Left lung (tissue), 10 donors: ENCODE results near the gene IL10RA. TPM values are rescaled to one million over a fixed set of nuclear protein-coding genes. Genes with fewer than 3 reads are reported as not detected.

Experiments
- ATAC-seq: fragments of 200-7000 bp; cut with Tn5 transposase; one replicate; pipeline ENCODE4 v1.9.1; 2020; ENCODE audit warnings: moderate library complexity
- DNase-seq, 4 donors: peaks; one replicate each; pipeline ENCODE4 v3.0.0-alpha.2; 2013 to 2020
- H3K27ac ChIP-seq, 2 donors: fragments of 200-600 bp; sonication (generic) in 1 of 2; one replicate each; pipeline versions ENCODE4 v1.5.0 to v1.8.0; 2020 to 2021
- H3K27me3 ChIP-seq, 2 donors: fragments of 200-600 bp; sonication (generic) in 1 of 2; one replicate each; pipeline versions ENCODE4 v1.5.0 to v1.8.0; 2020 to 2021
- H3K36me3 ChIP-seq, 2 donors: fragments of 200-600 bp; sonication (generic) in 1 of 2; one replicate each; pipeline versions ENCODE4 v1.5.0 to v1.8.0; 2020 to 2021
- H3K4me1 ChIP-seq, 2 donors: fragments of 200-600 bp; one replicate each; pipeline ENCODE4 v1.8.0; 2021
- H3K4me3 ChIP-seq, 2 donors: fragments of 200-600 bp; sonication (generic) in 1 of 2; one replicate each; pipeline versions ENCODE4 v1.5.0 to v1.8.0; 2020 to 2021; ENCODE audit warnings: mild to moderate bottlenecking in 1 of 2
- H3K9me3 ChIP-seq, 2 donors: fragments of 200-600 bp; sonication (generic) in 1 of 2; one replicate each; pipeline versions ENCODE4 v1.5.0 to v1.8.0; 2020 to 2021
- CTCF ChIP-seq, 2 donors: fragments of 200-600 bp; sonication (generic) in 1 of 2; IDR thresholded peaks; one replicate each; pipeline versions ENCODE4 v1.5.0 to v1.8.0; 2021; ENCODE audit warnings: antibody characterized with exemption in 2 of 2
- intact Hi-C, 2 donors: fragments of 100-400 bp; cut with DNase I; formaldehyde crosslinking; loops; one replicate each; pipeline versions ENCODE4 v1.11.2 to v1.14.2; 2022
- polyA plus RNA-seq, 6 donors: library from polyadenylated mRNA; unstranded; fragments of 120-200 nt; gene quantifications; one replicate each; pipeline ENCODE4 v1.2.1, GENCODE V29; 2013; ENCODE audit not compliant: insufficient read length in 6 of 6
- total RNA-seq, 2 donors: library from RNA; stranded (reverse); fragmentation: NEBNext Ultra II Directional; extraction: Animal tissue kit (Norgen Biotek cat#: 25700); gene quantifications; one replicate each; pipeline ENCODE4 v1.2.1, GENCODE V29; 2021
- donor health status: DM: no; HTN: yes; CAD: no.
- donor health status: DM: no; HTN: no; CAD: no.

Gene IL10RA
- total and polyA plus RNA-seq, 8 donors = 4.0 to 56.8 (median 6.0) TPM

DNA sequence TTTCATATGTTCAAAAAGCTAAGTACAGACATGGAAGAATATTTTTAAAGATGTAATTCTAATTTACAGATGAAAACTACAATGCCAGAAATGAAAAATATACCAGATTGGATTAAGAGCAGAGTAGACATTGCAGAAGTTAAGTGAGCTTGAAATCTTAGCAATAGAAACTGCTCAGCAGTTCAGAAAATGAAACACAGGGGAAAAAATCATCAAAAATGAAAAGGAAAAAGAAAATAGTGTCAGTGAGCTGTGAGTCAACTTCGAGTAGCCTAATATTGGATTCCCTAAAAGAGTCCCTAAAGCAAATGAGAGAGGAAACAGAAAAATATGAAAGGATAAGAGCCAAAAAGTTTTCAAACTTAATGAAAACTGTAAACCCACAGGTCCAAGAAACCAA is 25.8 kb upstream of the IL10RA start:
- Histone ChIP-seq H3K9me3 (no peaks in the 10 kb centered on the region), H3K36me3 (no peaks in the 10 kb centered on the region), H3K4me3 (no peak overlapping the region), H3K27ac (peak overlapping the region in 1 of 2 donors; percentile 70), H3K4me1 (peaks cover 0 to 5% of the 10 kb centered on the region in 2 donors), H3K27me3 (no peaks in the 10 kb centered on the region)
- intact Hi-C loops = no loop called here
- ATAC-seq = no peak
- TF ChIP-seq CTCF (IDR thresholded peaks at IDR 0.05) = no peak
- no peak for DNase-seq

DNA sequence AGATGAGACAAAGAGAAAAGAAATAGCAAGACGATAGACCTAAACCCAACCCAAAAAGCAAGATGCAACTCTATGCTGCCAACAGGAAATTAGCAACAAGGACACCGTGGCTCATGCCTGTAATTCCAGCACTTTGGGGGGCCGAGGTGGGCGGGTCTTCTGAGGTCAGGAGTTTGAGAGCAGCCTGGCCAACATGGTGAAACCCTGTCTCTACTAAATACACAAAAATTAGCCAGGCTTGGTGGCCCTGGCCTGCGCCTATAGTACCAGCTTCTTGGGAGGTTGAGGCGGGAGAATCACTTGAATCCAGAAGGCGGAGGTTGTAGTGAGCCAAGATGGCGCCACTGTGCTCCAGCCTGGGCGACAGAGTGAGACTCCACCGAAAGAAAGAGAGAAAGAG is 24.3 kb upstream of the IL10RA start:
- ATAC-seq = no peak
- no peaks in the 10 kb centered on the region for H3K36me3 ChIP-seq
- no peak for TF ChIP-seq CTCF (IDR thresholded peaks at IDR 0.05)
- DNase-seq = no peak
- no peak overlapping the region for H3K4me3 ChIP-seq
- H3K9me3 ChIP-seq = no peaks in the 10 kb centered on the region
- H3K4me1 ChIP-seq = peaks cover 0 to 5% of the 10 kb centered on the region in 2 donors
- no peak overlapping the region for H3K27ac ChIP-seq
- intact Hi-C loops = no loop called here
- no peaks in the 10 kb centered on the region for H3K27me3 ChIP-seq

- no peak overlapping the region for H3K4me3 ChIP-seq
- DNase-seq = no peak
- no peaks in the 10 kb centered on the region for H3K27me3 ChIP-seq
- H3K9me3 ChIP-seq = no peaks in the 10 kb centered on the region
- TF ChIP-seq CTCF (IDR thresholded peaks at IDR 0.05) = no peak
- peaks cover 0 to 5% of the 10 kb centered on the region in 2 donors for H3K4me1 ChIP-seq
- no peak overlapping the region for H3K27ac ChIP-seq
- ATAC-seq = no peak
- intact Hi-C loops = no loop called here
- no peaks in the 10 kb centered on the region for H3K36me3 ChIP-seq
Observed at GRCh38 chr11:117962826-117963225, 23.4 kb upstream of the IL10RA start.

- DNase-seq (no peak), ATAC-seq (peak; percentile 83)
- Histone ChIP-seq H3K4me1 (peaks cover 0 to 22% of the 10 kb centered on the region in 2 donors), H3K27ac (no peak overlapping the region), H3K4me3 (no peak overlapping the region), H3K36me3 (no peaks in the 10 kb centered on the region), H3K27me3 (no peaks in the 10 kb centered on the region), H3K9me3 (no peaks in the 10 kb centered on the region)
- TF ChIP-seq CTCF (IDR thresholded peaks at IDR 0.05) = no peak
- intact Hi-C loops = no loop called here
Observed at GRCh38 chr11:117966908-117967307, 19.3 kb upstream of the IL10RA start.

DNA sequence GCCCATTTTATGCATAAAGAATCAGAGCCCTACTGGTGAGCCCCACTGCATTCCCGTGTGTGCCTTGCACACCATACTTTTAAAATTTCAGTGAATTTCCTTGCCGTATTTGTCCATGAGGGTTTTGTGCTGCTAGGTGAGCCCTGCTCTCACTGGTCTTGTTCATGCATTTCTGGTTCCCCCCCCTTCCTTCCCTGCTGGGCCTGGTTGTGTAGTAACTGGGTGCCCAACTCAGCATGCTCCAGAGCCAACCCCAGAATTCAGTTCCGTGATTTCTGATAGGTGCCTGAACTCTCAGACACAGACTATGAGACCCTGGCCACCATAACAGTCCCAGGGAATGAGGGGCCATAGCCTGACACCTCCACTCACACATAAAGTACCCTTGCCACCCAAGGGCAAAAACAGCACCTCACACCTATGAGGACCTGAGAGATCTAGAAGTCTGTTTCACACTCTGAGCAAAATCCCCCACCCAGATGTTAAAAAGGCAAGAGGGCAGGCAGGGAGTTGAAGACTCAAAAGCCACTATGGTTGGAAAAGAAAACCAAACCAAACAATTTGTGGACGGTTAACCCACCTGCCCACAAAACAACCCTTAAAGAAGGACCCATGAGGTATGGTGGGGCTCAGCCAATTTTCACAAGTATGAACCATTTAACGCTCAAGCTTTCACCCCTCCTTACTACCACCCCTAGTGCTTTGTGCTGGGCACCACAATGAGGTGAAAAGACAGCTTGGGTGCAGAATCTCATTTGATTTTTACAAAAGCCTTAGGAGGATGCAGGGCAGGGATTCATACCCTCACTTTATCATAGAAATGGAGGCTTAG is 16.8 kb upstream of the IL10RA start:
- Histone ChIP-seq H3K4me3 (no peak overlapping the region), H3K4me1 (peaks cover 11 to 45% of the 10 kb centered on the region in 2 donors), H3K9me3 (no peaks in the 10 kb centered on the region), H3K27me3 (no peaks in the 10 kb centered on the region), H3K36me3 (no peaks in the 10 kb centered on the region), H3K27ac (no peak overlapping the region)
- DNase-seq (no peak), ATAC-seq (no peak)
- intact Hi-C loops = no loop called here
- no peak for TF ChIP-seq CTCF (IDR thresholded peaks at IDR 0.05)
